ENCODE results near the gene FCHSD2. TPM values are rescaled to one million over a fixed set of nuclear protein-coding genes. Genes with fewer than 3 reads are reported as not detected.

Gene FCHSD2
- polyA plus RNA-seq, 3 donors: 14.5 to 43.5 (median 16.6) TPM

- Histone ChIP-seq H2AFZ (ENCODE audit: insufficient read depth, low read depth, low read length, poor library complexity, severe bottlenecking) (no peak overlapping the region), H3K9ac (ENCODE audit: insufficient read depth, low read length, poor library complexity, severe bottlenecking) (no peak overlapping the region), H3K4me2 (replicated peaks; ENCODE audit: extremely low read depth, low read length, poor library complexity, severe bottlenecking) (no peak overlapping the region), H4K20me1 (ENCODE audit: insufficient read depth, low read length) (no peaks in the 10 kb centered on the region), H3K27me3 (ENCODE audit: control insufficient read depth in 2 of 2, insufficient read depth in 2 of 2, low read length in 2 of 2) (no peaks in the 10 kb centered on the region), H3K79me2 (ENCODE audit: insufficient read depth, low read length) (peaks cover 71% of the 10 kb centered on the region), H3K4me1 (ENCODE audit: control insufficient read depth in 1 of 2, insufficient read depth in 2 of 2, low read length in 2 of 2) (peaks cover 6 to 7% of the 10 kb centered on the region in 2 donors), H3K36me3 (replicated peaks in 1 of 2; ENCODE audit: control insufficient read depth in 1 of 2, insufficient read depth in 2 of 2, low read length in 2 of 2) (peaks cover 3 to 25% of the 10 kb centered on the region in 2 donors), H3K4me3 (replicated peaks in 1 of 3; ENCODE audit: low read depth in 2 of 3, low read length in 3 of 3) (no peak overlapping the region), H3K27ac (ENCODE audit: low read depth in 1 of 2, low read length in 2 of 2) (no peak overlapping the region), H3K9me3 (replicated peaks in 1 of 2; ENCODE audit: control insufficient read depth in 1 of 2, insufficient read depth in 1 of 2, low read length in 2 of 2) (no peaks in the 10 kb centered on the region)
- Mint-ChIP-seq H3K9me3 (no peaks in the 10 kb centered on the region), H3K4me1 (peaks cover 9% of the 10 kb centered on the region), H3K4me3 (no peak overlapping the region), H3K36me3 (peaks cover 17 to 34% of the 10 kb centered on the region in 2 donors), H3K27me3 (ENCODE audit: low read depth in 3 of 3) (peaks cover 0 to 1% (median 0%) of the 10 kb centered on the region in 3 donors), H3K27ac (peak overlapping the region in 1 of 7 donors; percentile 38)
- DNase-seq: no peak
- no CpG with 5 or more reads among the region's 1 CpG for WGBS (ENCODE audit: insufficient coverage)
- intact Hi-C loops (cut with micrococcal nuclease): no loop called here
- TF ChIP-seq CTCF (IDR thresholded peaks at IDR 0.05): no peak
Measured at GRCh38 chr11:73034777-73035176, 107.3 kb downstream of the FCHSD2 start.

GRCh38 chr11:73034331-73034730 lies 107.8 kb downstream of the FCHSD2 start:
- no peak for TF ChIP-seq CTCF (IDR thresholded peaks at IDR 0.05)
- Mint-ChIP-seq H3K27me3 (ENCODE audit: low read depth in 3 of 3) (peaks cover 0 to 1% (median 0%) of the 10 kb centered on the region in 3 donors), H3K27ac (no peak overlapping the region), H3K4me3 (no peak overlapping the region), H3K9me3 (peaks cover 0 to 4% (median 0%) of the 10 kb centered on the region in 7 donors), H3K36me3 (peaks cover 17 to 33% of the 10 kb centered on the region in 2 donors), H3K4me1 (peaks cover 14% of the 10 kb centered on the region)
- Histone ChIP-seq H3K79me2 (ENCODE audit: insufficient read depth, low read length) (peaks cover 74% of the 10 kb centered on the region), H3K9ac (ENCODE audit: insufficient read depth, low read length, poor library complexity, severe bottlenecking) (no peak overlapping the region), H3K27me3 (ENCODE audit: control insufficient read depth in 2 of 2, insufficient read depth in 2 of 2, low read length in 2 of 2) (no peaks in the 10 kb centered on the region), H3K36me3 (replicated peaks in 1 of 2; ENCODE audit: control insufficient read depth in 1 of 2, insufficient read depth in 2 of 2, low read length in 2 of 2) (peaks cover 3 to 22% of the 10 kb centered on the region in 2 donors), H3K9me3 (replicated peaks in 1 of 2; ENCODE audit: control insufficient read depth in 1 of 2, insufficient read depth in 1 of 2, low read length in 2 of 2) (peaks cover 0 to 2% of the 10 kb centered on the region in 2 donors), H2AFZ (ENCODE audit: insufficient read depth, low read depth, low read length, poor library complexity, severe bottlenecking) (no peak overlapping the region), H3K4me2 (replicated peaks; ENCODE audit: extremely low read depth, low read length, poor library complexity, severe bottlenecking) (no peak overlapping the region), H3K27ac (ENCODE audit: low read depth in 1 of 2, low read length in 2 of 2) (no peak overlapping the region), H3K4me3 (replicated peaks in 1 of 3; ENCODE audit: low read depth in 2 of 3, low read length in 3 of 3) (no peak overlapping the region), H3K4me1 (ENCODE audit: control insufficient read depth in 1 of 2, insufficient read depth in 2 of 2, low read length in 2 of 2) (peaks cover 10 to 12% of the 10 kb centered on the region in 2 donors), H4K20me1 (ENCODE audit: insufficient read depth, low read length) (no peaks in the 10 kb centered on the region)
- intact Hi-C loops (cut with micrococcal nuclease): no loop called here
- no peak for DNase-seq
- no CpG with 5 or more reads among the region's 3 CpGs for WGBS (ENCODE audit: insufficient coverage)

All from CD14-positive monocyte (primary cell).